Measurements from ENCODE around the gene PRUNE1.

Gene PRUNE1

GRCh38 chr1:151006327-151007052 lies 1.8 kb upstream of the PRUNE1 start, which contains the start of gene MINDY1:
Gene MINDY1, minus strand, starts transcription at chr1:151006902. Its CDS starts 4,285 bp downstream, at chr1:151002617.
- Histone ChIP-seq H3K27me3 (replicated peaks) (no peaks in the 10 kb centered on the region), H3K27ac (peak within 1 kb of the TSS; percentile 87), H3K36me3 (replicated peaks) (no peaks in the 10 kb centered on the region), H3K4me3 (ENCODE audit: low read depth, low read length) (peak within 1 kb of the TSS; percentile 59)
- DNase-seq = peak; percentile 80
- in situ Hi-C loops (cut with HindIII; ENCODE audit: low pct_ligation_motif_present, low sequenced_read_pairs) = no loop called here
- TF ChIP-seq CTCF (IDR thresholded peaks at IDR 0.05; ENCODE audit: low read depth, low read length, missing control alignments) = peak; percentile 73

DNA sequence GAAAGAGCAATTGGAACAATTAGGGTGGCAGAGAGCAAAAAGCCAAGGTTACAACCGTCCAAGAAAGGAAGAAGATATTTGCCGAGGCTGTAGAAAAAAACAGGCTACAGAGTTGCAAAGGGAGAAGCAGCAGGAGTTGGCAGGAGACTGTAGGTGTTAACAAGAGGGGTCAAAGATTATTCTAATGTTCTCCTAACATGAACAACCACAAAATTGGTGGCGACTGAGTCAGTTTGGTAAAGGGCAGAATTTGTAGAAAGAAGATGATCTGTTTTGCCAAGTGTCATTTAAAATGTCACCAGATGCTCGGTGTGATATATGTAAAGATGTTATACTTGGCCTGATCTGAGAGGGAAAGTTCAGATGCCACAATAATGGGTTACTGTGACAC lies 401 bp upstream of the PRUNE1 start:
- DNase-seq = no peak
- in situ Hi-C loops (cut with HindIII; ENCODE audit: low pct_ligation_motif_present, low sequenced_read_pairs) = no loop called here
- Histone ChIP-seq H3K27me3 (replicated peaks) (no peaks in the 10 kb centered on the region), H3K27ac (peak overlapping the region; percentile 87), H3K36me3 (replicated peaks) (no peaks in the 10 kb centered on the region), H3K4me3 (ENCODE audit: low read depth, low read length) (peak overlapping the region; percentile 94)
- no peak for TF ChIP-seq CTCF (IDR thresholded peaks at IDR 0.05; ENCODE audit: low read depth, low read length, missing control alignments)

- in situ Hi-C loops (cut with HindIII; ENCODE audit: low pct_ligation_motif_present, low sequenced_read_pairs) = no loop called here
- peak; percentile 40 for DNase-seq
- Histone ChIP-seq H3K4me3 (ENCODE audit: low read depth, low read length) (peak overlapping the region; percentile 94), H3K27me3 (replicated peaks) (no peaks in the 10 kb centered on the region), H3K36me3 (replicated peaks) (no peaks in the 10 kb centered on the region), H3K27ac (peak overlapping the region; percentile 67)
- TF ChIP-seq CTCF (IDR thresholded peaks at IDR 0.05; ENCODE audit: low read depth, low read length, missing control alignments) = no peak
Observed at GRCh38 chr1:151009206-151009587, 948 bp downstream of the PRUNE1 start.

DNA sequence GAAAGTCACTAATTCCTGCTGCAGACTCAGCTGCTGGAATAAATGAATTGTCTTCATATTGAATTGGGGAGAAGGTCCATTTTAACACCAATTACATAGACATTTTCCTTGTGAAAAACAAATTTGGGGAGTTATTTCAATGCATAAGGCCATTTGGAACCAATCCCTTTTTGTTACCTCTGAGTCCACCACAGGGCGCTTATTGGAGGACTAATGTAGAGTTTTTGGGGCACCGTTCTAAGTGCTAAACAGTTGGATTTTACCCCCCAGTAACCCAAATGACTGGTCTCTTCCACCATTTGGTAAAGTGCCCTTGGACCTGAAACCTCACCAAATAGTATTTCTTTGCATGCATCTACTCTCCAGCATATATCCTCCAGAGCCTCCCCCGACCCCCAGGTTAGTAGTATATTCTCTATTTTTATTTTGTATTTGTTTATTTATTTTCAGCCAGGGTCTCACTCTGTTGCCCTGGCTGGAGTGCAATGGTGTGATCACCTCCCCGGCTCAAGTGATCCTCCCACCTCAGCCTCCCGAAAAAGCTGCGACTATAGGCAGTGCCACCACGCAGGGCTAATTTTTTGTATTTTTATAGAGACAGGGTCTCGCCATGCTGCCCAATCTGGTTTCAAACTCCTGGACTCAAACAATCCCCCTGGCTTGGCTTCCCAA lies 1.6 kb downstream of the PRUNE1 start:
- no peak for DNase-seq
- no peaks in the 10 kb centered on the region for H3K27me3 ChIP-seq (replicated peaks)
- H3K27ac ChIP-seq = no peak overlapping the region
- no peak overlapping the region for H3K4me3 ChIP-seq (ENCODE audit: low read depth, low read length)
- no peaks in the 10 kb centered on the region for H3K36me3 ChIP-seq (replicated peaks)
- in situ Hi-C loops (cut with HindIII; ENCODE audit: low pct_ligation_motif_present, low sequenced_read_pairs) = no loop called here
- no peak for TF ChIP-seq CTCF (IDR thresholded peaks at IDR 0.05; ENCODE audit: low read depth, low read length, missing control alignments)

DNA sequence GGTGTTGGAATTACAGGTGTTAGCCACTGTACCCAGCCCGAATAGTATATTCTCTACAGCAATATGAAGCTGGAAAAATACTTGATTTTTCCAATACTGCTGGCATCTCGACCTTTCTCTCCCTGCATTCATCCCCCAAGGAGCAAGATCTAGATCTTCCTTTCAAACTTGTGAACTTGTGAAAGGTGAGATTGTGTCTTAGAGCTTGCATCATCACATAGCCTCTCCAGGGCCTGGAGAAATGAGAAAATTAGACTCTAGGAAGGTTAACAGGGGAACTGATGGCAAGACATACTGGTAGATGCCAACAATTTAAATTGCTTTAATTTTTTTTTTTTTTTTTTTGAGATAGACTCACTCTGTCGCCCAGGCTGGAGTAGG lies 2.1 kb downstream of the PRUNE1 start:
- DNase-seq = no peak
- TF ChIP-seq CTCF (IDR thresholded peaks at IDR 0.05; ENCODE audit: low read depth, low read length, missing control alignments) = no peak
- no peaks in the 10 kb centered on the region for H3K27me3 ChIP-seq (replicated peaks)
- H3K4me3 ChIP-seq (ENCODE audit: low read depth, low read length) = no peak overlapping the region
- no peaks in the 10 kb centered on the region for H3K36me3 ChIP-seq (replicated peaks)
- H3K27ac ChIP-seq = no peak overlapping the region
- in situ Hi-C loops (cut with HindIII; ENCODE audit: low pct_ligation_motif_present, low sequenced_read_pairs) = no loop called here
